HS-5 (cell line): ENCODE measurements around the gene KDM2B.
"Not testable (repeated sequence)": the region's sequence is repeated elsewhere in the genome, so short reads cannot be mapped to it uniquely, and the experiment has no call there.

ENCODE experiments used
- DNase-seq: peaks from one replicate; pipeline ENCODE4 v3.0.0-alpha.2; 2012; ENCODE audit warnings: low read depth

The KDM2B gene

DNA sequence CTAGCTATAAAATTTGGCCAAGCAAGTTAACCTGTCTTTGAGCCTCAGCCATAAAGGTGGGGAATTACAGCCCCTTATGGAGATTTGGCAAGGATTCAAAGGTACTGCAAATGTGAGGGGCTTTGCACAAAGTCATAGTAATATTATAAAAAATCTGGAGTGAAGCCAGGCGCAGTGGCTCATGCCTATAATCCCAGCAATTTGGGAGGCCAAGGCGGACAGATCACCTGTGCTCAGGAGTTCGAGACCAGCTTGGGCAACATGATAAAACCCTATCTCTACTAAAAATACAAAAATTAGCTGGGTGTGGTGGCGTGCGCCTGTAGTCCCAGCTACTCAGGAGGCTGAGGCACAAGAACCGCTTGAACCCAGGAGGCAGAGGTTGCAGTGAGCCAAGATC, 4.1 kb upstream of the KDM2B start:
- DNase-seq, result not testable (repeated sequence)

DNA sequence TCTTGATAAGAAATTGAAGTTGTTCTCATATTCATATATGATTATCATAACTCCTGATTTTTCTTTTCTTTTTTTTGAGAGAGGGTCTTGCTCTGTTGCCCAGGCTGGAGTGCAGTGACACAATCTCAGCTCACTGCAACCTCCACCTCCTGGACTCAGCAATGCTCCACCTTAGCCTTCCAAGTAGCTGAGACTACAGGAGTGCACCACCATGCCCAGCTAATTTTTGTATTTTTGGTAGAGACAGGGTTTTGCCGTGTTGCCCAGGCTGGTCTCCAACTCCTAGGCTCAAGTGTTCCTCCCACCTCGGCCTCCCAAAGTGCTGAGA, 2.5 kb upstream of the KDM2B start:
- not testable (repeated sequence) for DNase-seq

DNA sequence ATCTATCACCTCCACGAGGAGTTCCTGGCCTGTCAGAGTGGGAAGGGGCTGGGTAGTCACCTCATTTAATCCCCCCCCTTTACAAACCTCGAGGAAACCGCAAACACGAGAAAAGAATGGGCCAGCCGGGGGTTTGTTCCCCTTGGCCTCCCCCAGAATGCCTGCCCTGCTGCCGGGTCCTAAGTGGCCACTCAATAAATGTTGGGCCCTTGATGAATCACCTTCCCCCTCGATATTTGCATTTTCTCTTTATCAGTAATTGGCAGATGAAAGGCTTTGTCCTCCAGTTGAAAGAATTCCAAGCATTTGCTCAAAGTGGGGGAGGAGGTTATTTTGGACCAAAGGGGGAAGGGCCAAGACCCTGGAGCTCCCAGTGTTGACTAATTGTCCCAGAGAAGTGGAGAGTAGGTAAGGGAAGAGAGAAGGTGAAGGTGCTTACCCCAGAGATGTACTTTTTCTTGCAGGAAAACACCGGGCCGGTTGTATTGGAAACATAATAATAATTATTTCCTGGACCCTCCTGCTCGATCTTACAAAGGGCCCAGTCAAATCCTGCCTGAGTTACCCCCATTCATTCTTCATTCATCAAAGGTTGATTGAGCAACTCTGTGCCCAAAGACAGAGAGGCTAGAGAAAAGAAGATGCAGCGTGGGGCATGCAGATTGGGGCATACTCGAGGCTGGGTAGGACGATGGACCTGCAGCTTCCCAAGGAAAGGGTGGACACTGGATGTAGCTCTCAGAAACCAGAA, 1.9 kb upstream of the KDM2B start:
- peak; percentile 49 for DNase-seq

DNA sequence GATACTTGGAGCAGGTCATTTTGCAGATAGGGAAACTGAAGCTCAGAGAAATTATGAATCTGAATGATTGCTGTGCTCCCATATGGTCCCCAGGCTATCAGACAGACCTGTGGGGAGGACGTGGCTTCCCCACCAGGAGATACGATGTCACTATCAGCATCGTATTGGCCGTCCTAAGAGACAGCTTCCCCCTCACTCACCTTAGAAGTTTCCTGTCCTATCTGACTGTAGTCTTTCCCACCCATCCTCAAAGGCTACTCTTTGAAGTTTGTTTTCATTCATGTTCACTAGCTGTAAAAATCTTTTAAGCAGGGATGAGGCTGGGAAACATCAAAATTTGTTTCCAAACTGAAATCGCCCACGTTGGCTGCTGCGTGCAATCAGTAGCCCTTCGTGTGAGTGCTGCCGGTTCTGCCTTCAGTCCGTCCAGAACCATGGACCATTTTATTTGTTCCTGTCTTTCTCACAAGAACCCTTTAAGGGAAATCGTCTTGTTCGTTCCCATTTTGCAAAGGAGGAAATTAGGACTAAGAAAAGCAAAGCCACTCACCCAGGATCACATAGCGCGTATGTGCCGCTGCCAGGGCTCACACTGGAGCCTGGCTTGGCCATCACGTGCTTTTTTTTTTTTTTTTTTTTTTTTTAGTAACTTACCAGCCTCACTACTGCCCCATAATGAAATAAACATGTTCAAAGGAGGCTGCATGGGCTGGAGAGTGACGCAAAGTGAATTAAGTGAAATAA, 1.0 kb upstream of the KDM2B start:
- DNase-seq, result peak; percentile 34

DNA sequence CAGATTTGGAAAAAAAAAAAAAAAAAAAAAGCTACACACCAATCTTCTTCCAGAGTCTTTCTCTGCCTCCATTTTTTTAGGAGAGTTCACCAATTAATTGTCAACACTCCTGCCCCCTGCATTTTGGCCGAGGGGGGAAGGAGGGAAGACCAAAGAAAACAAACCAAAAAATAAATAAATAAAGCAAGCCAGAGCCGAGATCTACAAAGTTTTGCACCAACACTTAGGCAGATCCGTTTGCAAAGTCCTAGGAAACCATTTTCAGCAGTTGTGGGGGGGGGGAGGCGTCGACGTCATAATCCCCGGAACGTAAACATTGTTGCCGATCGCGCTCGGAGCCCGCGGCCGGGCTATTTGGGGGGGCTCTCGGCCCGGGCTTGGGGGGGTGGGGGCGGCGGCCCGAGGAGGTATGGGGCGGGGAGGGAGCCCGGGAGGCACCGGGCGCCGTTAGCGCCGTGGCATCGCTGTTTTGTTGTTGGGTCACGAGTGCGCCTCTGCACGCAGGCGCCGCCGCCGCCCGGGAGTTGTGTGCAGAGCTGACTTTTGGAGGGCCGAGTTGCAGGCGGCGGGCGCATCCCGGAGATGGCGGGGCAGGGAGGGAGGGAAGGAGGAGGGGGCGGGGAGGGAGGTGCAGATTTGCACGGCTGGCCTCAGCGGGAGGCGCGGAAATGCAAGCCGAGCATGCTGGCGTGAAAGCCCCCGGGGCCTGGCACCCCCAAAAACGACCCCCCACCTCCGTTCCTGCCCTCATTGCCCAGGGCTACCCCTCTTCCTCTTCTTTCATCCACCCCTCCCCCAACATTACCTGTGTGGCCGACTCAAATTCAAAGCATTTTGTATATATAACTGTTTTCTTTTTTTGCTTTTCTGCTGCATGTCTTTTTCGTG, 598 bp downstream of the KDM2B start:
- peak; percentile 37 for DNase-seq

DNA sequence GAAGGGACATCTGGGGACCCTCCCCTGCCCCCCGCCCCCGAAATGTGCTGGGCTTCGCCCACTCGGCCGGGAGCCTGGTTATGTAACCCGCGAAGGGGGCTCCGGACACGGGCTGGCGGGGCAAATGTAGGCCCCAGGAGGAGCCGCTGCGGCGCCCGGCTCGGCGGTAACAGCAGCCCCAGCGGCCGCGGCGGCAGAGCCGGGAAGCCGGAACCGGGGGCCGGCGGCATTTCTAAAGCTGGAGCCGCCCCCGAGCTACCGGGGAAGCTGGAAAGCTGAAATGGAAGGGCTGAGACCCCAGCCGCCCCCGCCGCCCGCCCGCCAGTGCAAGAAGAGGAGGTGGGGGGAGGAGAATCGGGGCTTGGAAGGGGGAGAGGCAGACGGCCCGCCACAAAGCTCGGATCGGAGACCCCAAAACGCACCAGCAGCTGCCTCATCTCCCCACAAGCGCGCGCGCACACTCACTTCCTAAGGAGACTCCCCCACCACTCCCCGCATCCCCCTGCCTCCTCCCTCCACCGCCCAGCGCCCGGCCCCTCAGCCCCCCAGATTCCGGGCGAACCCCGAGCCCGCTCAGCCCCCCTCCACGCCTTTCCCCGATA, 1.5 kb downstream of the KDM2B start:
- no peak for DNase-seq

DNA sequence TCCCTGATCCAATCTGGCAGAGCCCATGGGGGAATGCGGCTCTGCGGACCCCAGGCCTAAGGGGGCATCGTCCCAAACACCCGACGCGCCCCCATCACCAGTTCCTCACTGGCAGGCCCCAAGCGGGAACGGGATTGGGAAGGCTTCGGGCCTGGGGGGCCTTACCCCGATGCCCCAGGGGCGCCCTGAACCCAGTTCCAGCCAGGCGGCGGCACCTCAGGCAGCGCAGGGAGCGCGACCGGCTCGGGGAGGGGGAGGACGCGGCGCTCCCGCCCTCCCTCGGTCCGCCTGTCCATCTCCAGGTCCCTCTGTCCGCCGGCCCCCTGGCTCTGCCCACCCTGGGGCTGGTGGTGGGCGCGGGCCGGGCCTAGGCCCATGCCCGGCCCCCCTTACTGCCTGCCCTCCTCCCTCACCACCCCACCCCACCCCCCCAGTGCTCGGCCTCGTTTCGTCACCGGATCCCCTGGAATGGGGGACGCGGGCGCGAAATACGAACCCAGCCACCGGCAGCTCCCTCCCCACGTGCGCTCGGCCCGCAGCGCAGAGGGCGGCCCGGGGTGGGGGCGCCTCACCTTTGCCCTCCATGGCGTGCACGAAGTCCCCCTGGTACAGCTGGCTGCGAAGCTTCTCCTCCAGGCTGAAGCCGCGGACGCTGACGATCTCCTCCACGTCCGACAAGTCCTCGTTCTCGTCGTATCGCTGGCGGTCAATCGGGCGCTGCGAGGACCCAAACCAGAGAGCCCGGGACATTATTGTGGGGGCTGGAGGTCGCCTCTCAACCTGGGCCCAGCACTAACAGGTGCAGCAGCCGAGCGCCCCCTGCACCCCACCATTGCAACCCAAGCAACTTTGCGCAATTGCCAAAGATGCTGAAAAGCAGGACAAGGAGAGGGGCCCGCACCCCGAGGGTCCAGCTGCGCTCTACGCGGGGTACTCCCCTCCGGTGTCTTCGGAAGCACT, 2.3 kb downstream of the KDM2B start:
- DNase-seq, result no peak

DNA sequence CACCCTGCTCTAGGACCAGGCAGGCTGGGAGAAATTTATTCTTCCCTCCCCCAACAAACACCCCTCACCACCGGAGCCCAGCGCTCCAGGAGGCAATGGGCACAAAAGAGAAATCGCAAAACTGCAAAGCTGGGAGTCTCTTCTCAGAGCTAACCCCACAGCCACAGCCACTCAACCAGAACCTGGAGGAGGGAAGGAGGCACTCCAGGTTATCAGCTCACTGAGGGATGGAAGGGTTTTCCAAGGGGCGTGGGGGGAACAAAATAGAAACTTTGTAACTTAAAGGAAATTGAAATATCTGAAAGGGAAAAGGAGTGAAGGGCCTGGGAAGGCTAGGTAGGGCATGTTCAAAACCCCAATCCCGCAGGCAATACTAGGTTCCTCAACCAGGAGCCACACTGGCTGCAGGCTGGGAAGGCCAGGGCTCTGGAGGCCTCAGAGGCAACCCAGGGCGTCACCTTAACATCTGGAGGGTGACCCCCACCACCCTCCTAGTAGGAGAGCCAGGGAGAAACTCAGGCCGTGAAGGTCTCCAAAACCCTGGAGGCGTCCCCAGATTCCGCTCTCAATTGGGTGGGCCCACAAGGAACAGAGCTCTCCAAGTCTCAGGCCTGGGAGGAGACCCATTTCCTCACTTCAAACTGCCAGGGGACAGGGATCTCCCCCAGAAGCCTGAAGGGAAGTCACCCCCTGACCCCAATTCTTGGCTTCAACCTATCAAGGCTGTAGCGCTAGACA, 3.2 kb downstream of the KDM2B start:
- no peak for DNase-seq

DNA sequence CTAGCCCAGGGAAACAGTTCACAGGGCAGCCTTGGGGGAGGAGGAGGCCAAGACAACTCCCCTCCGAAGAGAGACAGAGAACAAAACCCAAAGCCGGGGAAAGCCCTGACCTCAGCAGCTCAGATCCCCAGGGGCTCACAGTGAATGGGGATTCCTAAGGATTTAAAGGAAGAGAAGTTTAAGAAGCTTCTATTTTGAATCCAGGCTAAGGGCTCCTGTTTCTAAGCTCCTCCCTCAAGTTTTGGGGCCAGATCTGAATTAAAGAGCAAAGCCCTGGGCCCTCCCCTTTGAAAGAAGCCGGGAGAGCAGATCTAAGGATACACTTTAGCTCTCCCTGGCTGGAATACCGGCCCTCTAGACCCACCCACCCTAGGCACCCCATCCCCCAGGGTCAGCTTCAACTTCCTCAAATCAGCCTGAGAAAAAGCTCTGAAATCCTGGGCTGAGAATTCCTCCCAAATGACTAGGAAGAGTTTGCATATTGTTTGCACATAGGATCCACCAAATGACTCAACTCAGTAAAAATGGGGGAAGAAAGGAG, 3.9 kb downstream of the KDM2B start:
- DNase-seq, result peak; percentile 94

DNA sequence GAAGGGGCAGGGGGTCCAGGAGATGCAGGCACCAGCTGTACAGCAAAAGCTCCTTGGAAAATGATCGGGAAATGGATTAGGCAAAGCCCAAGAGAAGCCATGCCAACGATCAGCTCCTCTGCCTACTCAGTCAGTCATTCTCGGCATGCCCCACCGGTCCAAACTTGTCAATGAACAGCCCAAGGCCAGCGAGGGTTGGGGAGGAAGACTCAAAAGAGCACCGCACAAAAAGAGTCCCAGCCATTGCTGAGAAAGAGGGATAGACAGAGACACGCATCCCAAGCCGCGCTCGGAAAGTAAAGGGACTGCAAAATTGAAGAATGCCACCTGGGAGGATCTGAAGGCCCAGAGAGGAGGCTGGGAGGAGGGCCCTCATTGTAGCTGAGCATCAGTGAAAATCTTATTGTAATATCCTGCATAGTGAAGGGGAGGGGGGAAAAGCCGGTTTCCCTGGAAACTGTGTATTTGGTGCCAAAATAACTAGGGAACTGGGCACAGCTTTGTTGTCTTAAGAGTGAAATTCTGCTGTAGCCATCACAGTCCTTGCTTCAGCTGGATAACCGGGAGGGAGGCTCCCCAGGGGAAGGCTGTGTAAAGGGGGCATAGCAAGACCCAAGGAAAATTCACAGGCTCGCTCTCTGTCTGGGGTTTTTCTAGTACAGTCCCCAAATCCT, 4.7 kb downstream of the KDM2B start:
- no peak for DNase-seq

DNA sequence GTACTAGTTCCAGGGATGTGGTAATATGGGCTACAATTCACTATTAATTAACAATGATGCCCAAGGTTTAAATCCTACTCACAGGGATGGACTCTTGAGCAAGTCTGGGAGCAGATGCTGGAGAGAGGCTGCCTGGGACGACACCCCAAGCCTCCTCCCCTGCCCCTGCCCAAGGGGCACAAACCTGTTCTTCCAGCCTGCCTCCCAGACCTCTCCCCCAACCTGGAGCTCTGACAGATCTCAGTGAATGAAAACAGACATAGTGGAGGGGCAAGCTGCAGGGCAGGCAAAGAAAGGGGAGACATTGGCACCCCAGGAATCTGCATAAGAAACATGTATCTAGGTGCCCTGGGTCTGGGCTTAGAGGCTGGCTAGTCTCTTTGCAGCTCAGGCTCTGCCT, 5.8 kb downstream of the KDM2B start:
- DNase-seq, result no peak

DNA sequence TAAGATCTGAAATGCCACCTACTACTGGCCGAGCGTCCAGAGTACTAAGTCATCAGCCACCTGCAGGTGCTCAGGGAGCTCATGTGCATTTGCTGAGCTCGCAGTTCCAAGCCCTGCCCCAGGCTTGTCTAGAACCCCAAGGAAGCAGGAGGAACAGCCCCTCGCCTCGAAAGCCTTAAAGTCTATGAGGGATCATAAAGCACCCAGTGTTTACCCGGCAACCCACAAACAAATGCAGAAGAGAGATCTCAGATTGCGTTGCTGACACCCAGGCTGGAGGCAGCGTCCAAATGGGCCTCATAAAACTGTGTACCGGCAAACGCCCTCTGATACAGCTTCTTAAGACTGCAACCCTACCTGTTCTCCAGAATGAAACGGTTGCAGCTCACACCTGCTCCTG, 6.8 kb downstream of the KDM2B start:
- DNase-seq, result no peak

DNA sequence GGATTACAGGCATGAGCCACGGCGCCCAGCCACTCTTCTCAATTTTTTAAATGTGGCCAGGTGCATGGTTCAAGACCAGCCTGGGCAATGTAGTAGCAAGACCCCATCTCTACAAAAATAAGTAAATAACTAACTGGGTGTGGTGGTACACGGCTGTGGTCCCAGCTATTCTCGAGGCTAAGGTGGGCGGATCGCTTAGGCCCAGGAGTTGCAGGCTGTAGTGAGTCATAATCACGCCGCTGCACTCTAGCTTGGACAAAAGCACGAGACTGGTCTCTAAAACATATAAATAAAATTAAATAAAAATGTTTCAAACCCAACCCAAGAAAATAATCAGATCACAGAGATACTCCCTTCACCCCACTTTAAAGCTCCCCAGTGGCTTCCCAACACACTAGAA, 8.9 kb downstream of the KDM2B start:
- no peak for DNase-seq

DNA sequence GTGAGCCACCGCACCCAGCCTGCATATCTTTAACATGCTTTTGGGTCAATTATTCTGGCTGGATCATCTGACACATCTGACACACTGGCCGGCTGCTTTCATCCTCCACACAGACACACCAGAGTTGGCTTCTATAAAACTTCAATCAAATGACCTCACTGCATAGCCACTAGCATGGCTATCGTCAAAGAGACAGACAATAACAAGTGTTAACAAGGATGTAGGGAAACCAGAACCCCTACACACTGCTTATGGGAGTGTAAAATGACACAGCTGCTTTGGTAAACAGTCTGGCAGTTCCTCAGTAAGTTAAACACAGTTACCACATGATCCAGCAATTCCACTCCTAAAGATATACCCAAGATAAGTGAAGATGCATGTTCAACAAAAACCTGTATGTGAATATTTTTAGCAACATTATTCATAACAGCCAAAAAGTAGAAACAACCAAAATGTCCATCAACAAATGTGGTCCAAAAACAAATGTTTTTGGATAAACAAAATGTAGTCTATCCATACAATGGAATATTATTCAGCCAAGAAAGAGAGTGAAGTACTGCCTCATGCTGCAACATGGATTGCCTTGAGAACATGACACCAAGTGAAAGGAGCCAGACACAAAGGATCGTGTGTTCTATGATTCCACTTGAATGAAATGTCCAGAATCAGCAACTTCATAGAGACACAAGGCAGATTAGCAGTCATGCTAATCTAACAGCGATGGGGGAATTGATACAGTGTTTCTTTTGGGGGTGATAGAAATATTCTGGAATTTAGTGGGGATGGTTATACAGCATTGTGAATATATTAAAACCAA, 10.1 kb downstream of the KDM2B start:
- no peak for DNase-seq

DNA sequence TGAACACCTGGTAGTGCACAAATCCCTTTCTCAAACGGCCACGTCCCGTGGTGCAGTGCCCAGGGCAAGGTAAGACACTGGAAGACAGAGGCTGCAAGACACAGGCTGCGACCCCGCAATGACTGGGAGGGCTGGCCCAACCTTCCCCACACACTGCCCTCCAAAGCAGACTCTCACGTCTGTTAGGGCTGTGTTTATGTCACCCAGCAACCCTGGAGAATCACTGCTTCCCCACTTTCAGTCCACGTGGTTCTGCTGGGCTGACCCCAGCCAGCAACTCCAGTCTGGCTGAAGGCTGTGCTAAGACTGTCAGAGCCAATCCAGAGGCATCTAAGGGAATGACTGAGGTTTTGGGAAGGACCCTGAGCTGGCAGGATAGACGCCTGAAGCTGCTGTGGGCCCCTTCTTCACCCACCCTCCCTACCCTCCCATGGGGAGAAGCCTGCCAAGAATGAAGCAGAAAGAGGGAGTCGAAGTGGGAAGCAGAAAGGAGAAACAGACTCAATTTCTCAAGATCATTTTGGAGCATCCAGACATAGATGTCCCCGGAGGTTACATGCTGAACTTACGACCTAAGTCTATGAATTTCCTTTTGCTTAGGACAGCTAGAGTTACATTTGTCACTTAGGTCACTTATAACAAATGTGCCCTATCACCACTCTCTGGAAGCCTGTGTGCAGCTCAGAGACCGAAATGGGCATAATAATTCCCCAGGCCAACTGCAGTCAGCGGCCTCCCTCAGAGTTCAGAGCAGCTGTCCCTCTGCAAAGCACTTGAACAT, 11.7 kb downstream of the KDM2B start:
- no peak for DNase-seq

DNA sequence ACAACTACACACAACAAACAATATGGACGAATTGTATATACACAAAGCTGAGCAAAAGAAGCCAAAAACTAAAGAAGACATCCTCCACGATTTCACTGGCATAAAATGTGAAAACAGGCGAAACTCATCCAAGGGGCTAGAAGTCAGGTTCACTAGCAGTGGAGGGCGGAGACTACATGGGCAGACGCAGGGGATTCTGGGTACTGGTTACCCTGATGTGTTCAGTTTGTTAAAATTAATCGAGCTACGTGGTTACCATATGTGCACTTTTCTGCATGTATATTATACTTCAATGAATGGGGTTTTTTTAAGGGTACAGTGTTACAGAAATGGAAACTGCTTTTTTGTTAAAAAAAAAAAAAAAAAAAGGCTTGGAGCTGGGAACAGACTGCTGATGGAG, 12.3 kb downstream of the KDM2B start:
- no peak for DNase-seq

DNA sequence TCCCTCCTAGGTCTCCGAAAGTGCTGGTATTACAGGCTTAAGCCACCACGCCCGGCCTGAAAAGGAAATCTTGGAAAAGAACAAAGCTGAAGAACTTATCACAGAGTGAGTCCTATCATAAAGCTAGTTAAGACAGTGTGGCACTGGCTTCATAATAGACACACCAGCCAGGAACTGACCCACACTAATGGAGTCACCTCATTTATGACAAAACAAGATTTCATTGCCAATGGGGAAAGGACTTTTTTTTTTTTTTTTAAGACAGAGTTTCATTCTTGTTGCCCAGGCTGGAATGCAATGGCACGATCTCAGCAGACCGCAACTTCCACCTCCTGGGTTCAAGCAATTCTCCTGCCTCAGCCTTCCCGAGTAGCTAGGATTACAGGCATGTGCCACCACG, 15.7 kb downstream of the KDM2B start:
- no peak for DNase-seq

DNA sequence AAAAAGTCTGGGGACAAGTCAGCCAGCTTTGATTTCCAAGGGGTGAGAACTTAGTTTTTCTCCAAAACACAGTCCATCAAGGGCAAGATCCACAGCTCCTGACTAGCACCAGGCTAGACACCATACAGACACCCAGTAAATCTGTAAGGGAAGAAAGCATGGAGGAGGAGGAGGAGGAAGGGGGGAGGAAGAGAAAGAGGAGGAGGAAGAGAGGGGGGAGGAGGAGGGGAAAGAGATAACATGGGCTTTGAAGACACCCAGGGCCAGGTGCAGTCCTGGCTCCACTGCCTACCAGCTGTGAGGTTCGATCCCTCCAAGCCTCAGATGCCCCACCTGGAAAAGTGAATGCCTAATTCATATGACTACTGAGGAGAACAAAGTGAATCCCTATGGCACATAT, 18.3 kb downstream of the KDM2B start:
- no peak for DNase-seq
